HL-60/S4 treated with phorbol 12-myristate 13-acetate at 8.2 ng/mL for 4 days and 3 days (cell line): ENCODE measurements around the gene SMIM38.

ENCODE experiments used
- in situ Hi-C: fragments of 300-500 bp; cut with MboI; formaldehyde crosslinking; loops from 2 replicates; pipeline ENCODE4 v1.15.0; 2022; ENCODE audit warnings: low sequenced_read_pairs

Gene SMIM38

GRCh38 chr11:69155302-69156234, at the start of gene SMIM38:
Gene SMIM38 (plus strand): TSS chr11:69155935. CDS start chr11:69157847, 1,912 bp downstream.
- in situ Hi-C loops: no loop called here

GRCh38 chr11:69106031-69106811, 49.5 kb upstream of the SMIM38 start:
- in situ Hi-C loops: loop anchor here (10.0 kb wide), 1 partner anchor 559 kb away; no protein-coding TSS in a partner anchor

- in situ Hi-C loops: loop anchor here (10.0 kb wide), 1 partner anchor 557 kb away; no protein-coding TSS in a partner anchor
Measured at GRCh38 chr11:69107413-69107812, 48.3 kb upstream of the SMIM38 start.

DNA sequence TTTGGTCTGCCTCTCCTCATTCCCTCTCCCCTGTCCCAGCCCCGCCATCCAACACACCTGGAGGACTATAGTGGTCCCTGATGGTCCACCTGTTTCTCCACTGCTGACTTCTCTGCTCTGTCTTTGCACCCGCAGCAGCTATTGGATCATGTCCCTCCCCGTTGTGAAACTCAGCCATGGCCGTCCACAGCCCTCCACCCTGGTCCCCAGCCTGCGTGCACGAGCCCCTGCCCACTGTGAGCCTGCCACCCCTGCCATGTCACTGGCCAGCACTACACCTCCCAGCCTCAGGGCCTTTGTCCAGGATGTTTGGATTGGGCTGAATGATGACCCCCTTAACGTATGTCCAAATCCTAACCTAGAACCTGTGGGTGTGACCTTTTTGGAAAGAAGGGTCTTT, 47.7 kb upstream of the SMIM38 start:
- in situ Hi-C loops: loop anchor here (10.0 kb wide), 1 partner anchor 557 kb away; no protein-coding TSS in a partner anchor

- in situ Hi-C loops: loop anchor here (10.0 kb wide), 1 partner anchor 556 kb away; no protein-coding TSS in a partner anchor
Measured at GRCh38 chr11:69108559-69108958, 47.2 kb upstream of the SMIM38 start.

GRCh38 chr11:69109101-69109500, 46.6 kb upstream of the SMIM38 start:
- in situ Hi-C loops: loop anchor here (10.0 kb wide), 1 partner anchor 556 kb away; no protein-coding TSS in a partner anchor

DNA sequence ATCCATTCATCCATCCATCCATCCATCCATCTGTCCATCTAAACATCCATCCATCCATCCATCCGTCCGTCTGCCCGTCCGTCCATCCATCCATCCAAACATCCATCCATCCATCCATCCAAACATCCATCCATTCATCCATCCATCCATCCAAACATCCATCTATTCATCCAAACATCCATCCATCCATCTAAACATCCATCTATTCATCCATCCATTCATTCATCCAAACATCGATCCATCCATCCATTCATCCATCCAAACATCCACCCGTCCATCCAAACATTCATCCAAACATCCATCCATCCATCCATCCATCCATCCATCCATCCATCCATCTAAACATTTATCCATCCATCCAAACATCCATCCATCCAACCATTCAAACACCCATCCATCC, 45.3 kb upstream of the SMIM38 start:
- in situ Hi-C loops: no loop called here

GRCh38 chr11:69111624-69112542, 43.9 kb upstream of the SMIM38 start:
- in situ Hi-C loops: no loop called here

GRCh38 chr11:69113226-69113625, 42.5 kb upstream of the SMIM38 start:
- in situ Hi-C loops: no loop called here

- in situ Hi-C loops: no loop called here
Measured at GRCh38 chr11:69113646-69114340, 41.9 kb upstream of the SMIM38 start.

- in situ Hi-C loops: no loop called here
Measured at GRCh38 chr11:69114362-69114761, 41.4 kb upstream of the SMIM38 start.

- in situ Hi-C loops: no loop called here
Measured at GRCh38 chr11:69114811-69115523, 40.8 kb upstream of the SMIM38 start.

DNA sequence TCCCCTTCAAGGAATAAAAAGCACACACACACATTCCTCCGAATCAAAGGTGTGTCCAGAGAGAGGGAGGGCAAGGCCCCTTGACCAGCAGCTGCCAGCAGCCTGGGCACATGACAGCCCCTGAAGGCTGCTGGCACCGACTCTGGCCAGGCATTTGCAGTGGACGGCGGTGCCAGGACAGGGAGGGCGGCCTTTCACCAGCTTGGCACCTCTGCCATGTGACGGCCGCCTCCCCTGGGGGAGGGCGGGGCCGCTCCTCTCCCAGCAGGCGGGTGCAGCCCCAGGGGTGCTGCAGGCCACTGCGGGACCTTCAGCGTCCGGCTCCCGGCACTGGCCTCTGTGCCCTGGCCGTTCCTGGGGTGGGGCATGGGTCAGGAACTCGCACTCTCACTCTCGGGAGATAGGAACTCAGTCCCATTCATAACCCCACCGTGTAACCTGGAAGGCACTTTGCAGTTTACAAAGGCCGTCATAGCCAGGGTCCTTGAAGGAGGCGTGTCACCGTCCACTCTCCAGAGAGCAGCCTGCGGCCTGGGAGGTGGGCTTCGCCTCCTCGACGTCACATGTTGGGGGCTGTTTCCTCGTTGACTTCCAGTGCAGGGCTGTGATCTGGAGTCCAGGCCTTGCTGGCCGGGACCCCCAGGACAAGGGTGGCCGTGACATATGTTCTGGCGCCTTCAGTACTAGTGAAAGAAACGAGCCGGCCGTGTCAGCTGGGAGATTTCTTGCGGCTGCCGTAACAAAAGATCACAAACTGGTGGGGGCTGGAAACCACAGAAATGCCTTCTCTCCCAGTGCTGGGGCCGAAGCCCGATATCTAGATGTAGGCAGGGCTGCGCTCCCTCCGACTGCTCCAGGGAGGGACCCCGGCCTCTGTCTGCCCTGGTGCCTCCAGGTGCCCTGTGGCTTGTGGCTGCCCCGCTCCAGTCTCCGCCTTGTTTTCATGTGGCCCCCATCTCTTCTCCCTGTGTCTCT, 39.9 kb upstream of the SMIM38 start:
- in situ Hi-C loops: no loop called here

GRCh38 chr11:69116671-69117070, 39.1 kb upstream of the SMIM38 start:
- in situ Hi-C loops: no loop called here

- in situ Hi-C loops: no loop called here
Measured at GRCh38 chr11:69119190-69119589, 36.5 kb upstream of the SMIM38 start.

- in situ Hi-C loops: no loop called here
Measured at GRCh38 chr11:69120096-69120875, 35.4 kb upstream of the SMIM38 start.

- in situ Hi-C loops: no loop called here
Measured at GRCh38 chr11:69121021-69121420, 34.7 kb upstream of the SMIM38 start.
